Suprapubic skin (tissue), 4 donors: Measurements from ENCODE around the gene CARTPT. TPM values are rescaled to one million over a fixed set of nuclear protein-coding genes. Genes with fewer than 3 reads are reported as not detected.

Experiments
- DNase-seq, 2 donors: peaks; one replicate each; pipeline ENCODE4 v3.0.0-alpha.2; 2019; ENCODE audit warnings: low spot score in 2 of 2
- H3K27ac ChIP-seq: fragments of 200-600 bp; sonication (generic); one replicate; pipeline ENCODE4 v1.5.1; 2019
- H3K27me3 ChIP-seq: fragments of 200-600 bp; sonication (generic); one replicate; pipeline ENCODE4 v1.5.1; 2019
- H3K36me3 ChIP-seq: fragments of 200-600 bp; sonication (generic); one replicate; pipeline ENCODE4 v1.5.1; 2019
- H3K4me1 ChIP-seq: fragments of 200-600 bp; sonication (generic); one replicate; pipeline ENCODE4 v1.5.1; 2019
- H3K4me3 ChIP-seq: fragments of 200-600 bp; sonication (generic); one replicate; pipeline ENCODE4 v1.5.1; 2019; ENCODE audit warnings: mild to moderate bottlenecking
- H3K9me3 ChIP-seq: fragments of 200-600 bp; sonication (generic); one replicate; pipeline ENCODE4 v1.5.1; 2019
- EP300 ChIP-seq: sonication (generic); formaldehyde crosslinking; IDR thresholded peaks from one replicate; pipeline ENCODE4 v1.6.1; 2017; ENCODE audit warnings: antibody characterized with exemption
- POLR2A ChIP-seq, 2 donors: fragments of 450-650 bp; IDR thresholded peaks; one replicate each; pipeline ENCODE4 v1.6.1; 2017; ENCODE audit warnings: antibody characterized with exemption in 2 of 2, mild to moderate bottlenecking in 2 of 2, moderate library complexity in 2 of 2
- POLR2AphosphoS5 ChIP-seq, 3 donors: sonication (generic); formaldehyde crosslinking; IDR thresholded peaks; one replicate each; pipeline ENCODE4 v1.6.1; 2017; ENCODE audit warnings: antibody characterized with exemption in 3 of 3
- WGBS: methylation state at CpG from one replicate; pipeline ENCODE4 v1.1.5; 2018; 5-methylcytosine and 5-hydroxymethylcytosine counted together
- total RNA-seq, 4 donors: library from RNA; depleted of rRNA; stranded (reverse); fragments of >200 nt; gene quantifications; one replicate each; pipeline ENCODE4 v1.1.0, GENCODE V29; 2016
- TF ChIP-seq, protein P1 (sequence below), 2 donors: fragments of 200-600 bp in 1 of 2; fragments of 450-650 bp in 1 of 2; sonication (generic) in 1 of 2; IDR thresholded peaks; one replicate each; pipeline ENCODE4 v1.5.1; 2016 to 2019; ENCODE audit warnings: antibody characterized with exemption in 2 of 2, mild to moderate bottlenecking in 1 of 2, moderate library complexity in 1 of 2

Gene CARTPT
- total RNA-seq, 4 donors from 2014 or later, result not detected

GRCh38 chr5:71699233-71699632 is 19.8 kb upstream of the CARTPT start:
- no peak for TF ChIP-seq POLR2A (IDR thresholded peaks at IDR 0.05)
- TF ChIP-seq POLR2AphosphoS5 (IDR thresholded peaks at IDR 0.05), result no peak
- TF ChIP-seq, protein P1, sequence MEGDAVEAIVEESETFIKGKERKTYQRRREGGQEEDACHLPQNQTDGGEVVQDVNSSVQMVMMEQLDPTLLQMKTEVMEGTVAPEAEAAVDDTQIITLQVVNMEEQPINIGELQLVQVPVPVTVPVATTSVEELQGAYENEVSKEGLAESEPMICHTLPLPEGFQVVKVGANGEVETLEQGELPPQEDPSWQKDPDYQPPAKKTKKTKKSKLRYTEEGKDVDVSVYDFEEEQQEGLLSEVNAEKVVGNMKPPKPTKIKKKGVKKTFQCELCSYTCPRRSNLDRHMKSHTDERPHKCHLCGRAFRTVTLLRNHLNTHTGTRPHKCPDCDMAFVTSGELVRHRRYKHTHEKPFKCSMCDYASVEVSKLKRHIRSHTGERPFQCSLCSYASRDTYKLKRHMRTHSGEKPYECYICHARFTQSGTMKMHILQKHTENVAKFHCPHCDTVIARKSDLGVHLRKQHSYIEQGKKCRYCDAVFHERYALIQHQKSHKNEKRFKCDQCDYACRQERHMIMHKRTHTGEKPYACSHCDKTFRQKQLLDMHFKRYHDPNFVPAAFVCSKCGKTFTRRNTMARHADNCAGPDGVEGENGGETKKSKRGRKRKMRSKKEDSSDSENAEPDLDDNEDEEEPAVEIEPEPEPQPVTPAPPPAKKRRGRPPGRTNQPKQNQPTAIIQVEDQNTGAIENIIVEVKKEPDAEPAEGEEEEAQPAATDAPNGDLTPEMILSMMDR (IDR thresholded peaks at IDR 0.05), result no peak
- no peak for TF ChIP-seq EP300
- 76% methylated on average over 2 of the region's 2 CpGs for WGBS
- no peak for DNase-seq
- H3K4me1 ChIP-seq, result no peaks in the 10 kb centered on the region
- no peaks in the 10 kb centered on the region for H3K36me3 ChIP-seq
- no peak overlapping the region for H3K27ac ChIP-seq
- H3K9me3 ChIP-seq, result no peaks in the 10 kb centered on the region
- H3K27me3 ChIP-seq, result peaks cover 7% of the 10 kb centered on the region
- H3K4me3 ChIP-seq, result no peak overlapping the region

GRCh38 chr5:71699751-71700150 is 19.3 kb upstream of the CARTPT start:
- no peak for DNase-seq
- Histone ChIP-seq H3K4me3 (no peak overlapping the region), H3K36me3 (no peaks in the 10 kb centered on the region), H3K9me3 (no peaks in the 10 kb centered on the region), H3K4me1 (no peaks in the 10 kb centered on the region), H3K27ac (no peak overlapping the region), H3K27me3 (peaks cover 7% of the 10 kb centered on the region)
- 79% methylated on average over 2 of the region's 2 CpGs for WGBS
- TF ChIP-seq, protein P1 (IDR thresholded peaks at IDR 0.05), result no peak
- no peak for TF ChIP-seq POLR2AphosphoS5 (IDR thresholded peaks at IDR 0.05)
- TF ChIP-seq EP300, result no peak
- TF ChIP-seq POLR2A (IDR thresholded peaks at IDR 0.05), result no peak

GRCh38 chr5:71700803-71701202 is 18.3 kb upstream of the CARTPT start:
- TF ChIP-seq EP300, result no peak
- TF ChIP-seq POLR2A (IDR thresholded peaks at IDR 0.05), result no peak
- TF ChIP-seq POLR2AphosphoS5 (IDR thresholded peaks at IDR 0.05), result no peak
- TF ChIP-seq, protein P1 (IDR thresholded peaks at IDR 0.05), result no peak
- peaks cover 7% of the 10 kb centered on the region for H3K27me3 ChIP-seq

DNA sequence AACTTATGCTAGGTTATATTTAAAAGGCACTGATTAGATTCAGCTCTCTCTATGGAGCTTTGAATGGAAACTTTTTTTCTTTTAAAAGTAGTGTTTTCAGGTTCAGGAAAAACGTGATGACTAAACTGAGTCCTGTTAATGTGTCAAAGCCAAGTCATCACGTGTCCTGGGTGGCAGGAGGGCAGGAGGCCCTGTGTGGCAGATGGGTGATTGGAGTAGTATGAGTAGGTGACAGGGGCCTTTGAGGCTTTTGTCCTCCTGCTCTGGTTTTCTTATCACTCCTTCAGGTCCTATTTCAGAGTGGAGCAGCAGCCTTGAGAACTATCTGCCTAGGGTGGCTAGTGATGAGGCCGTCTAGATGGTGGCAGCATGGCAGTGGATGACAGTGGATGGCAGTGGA is 17.7 kb upstream of the CARTPT start:
- Histone ChIP-seq H3K27me3 (peaks cover 12% of the 10 kb centered on the region), H3K4me1 (no peaks in the 10 kb centered on the region), H3K27ac (no peak overlapping the region), H3K36me3 (no peaks in the 10 kb centered on the region), H3K4me3 (no peak overlapping the region), H3K9me3 (no peaks in the 10 kb centered on the region)
- TF ChIP-seq EP300 (no peak), POLR2A (IDR thresholded peaks at IDR 0.05) (no peak), POLR2AphosphoS5 (IDR thresholded peaks at IDR 0.05) (no peak)
- TF ChIP-seq, protein P1 (IDR thresholded peaks at IDR 0.05), result no peak
- WGBS, result 73% methylated on average over 3 of the region's 3 CpGs
- no peak for DNase-seq

More at GRCh38 chr5:71700803-71701202, 18.3 kb upstream of the CARTPT start:
- no peak overlapping the region for H3K27ac ChIP-seq
- H3K9me3 ChIP-seq, result no peaks in the 10 kb centered on the region
- H3K36me3 ChIP-seq, result no peaks in the 10 kb centered on the region
- no peak for DNase-seq
- no peak overlapping the region for H3K4me3 ChIP-seq
- no peaks in the 10 kb centered on the region for H3K4me1 ChIP-seq

DNA sequence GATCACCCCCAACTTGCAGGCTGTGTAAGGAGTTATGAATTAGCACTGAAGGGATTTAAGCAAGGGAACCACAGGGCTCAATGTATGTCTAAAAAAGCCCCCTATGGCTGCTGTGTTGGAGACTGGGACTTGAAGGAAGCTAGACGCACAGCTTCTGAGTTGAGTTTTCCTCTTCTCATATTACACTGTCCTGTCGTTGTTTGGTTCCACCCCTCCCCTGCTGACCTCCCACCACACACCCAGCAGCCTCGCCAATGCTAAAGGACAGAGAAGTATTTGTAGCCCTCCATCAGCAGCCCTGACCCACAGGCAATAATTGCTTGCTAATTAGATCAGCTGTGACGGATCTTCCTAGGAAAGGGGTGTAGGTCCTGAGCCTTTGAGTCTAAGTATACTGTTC is 15.1 kb upstream of the CARTPT start:
- no peak for TF ChIP-seq POLR2A (IDR thresholded peaks at IDR 0.05)
- TF ChIP-seq, protein P1 (IDR thresholded peaks at IDR 0.05), result no peak
- TF ChIP-seq POLR2AphosphoS5 (IDR thresholded peaks at IDR 0.05), result no peak
- no peak for TF ChIP-seq EP300
- WGBS, result 47% methylated on average over 4 of the region's 4 CpGs
- Histone ChIP-seq H3K9me3 (no peaks in the 10 kb centered on the region), H3K36me3 (no peaks in the 10 kb centered on the region), H3K27ac (no peak overlapping the region), H3K4me3 (no peak overlapping the region), H3K4me1 (no peaks in the 10 kb centered on the region), H3K27me3 (peaks cover 17% of the 10 kb centered on the region)
- DNase-seq, result no peak
